Suprapubic skin (tissue), 3 donors: Measurements from ENCODE around the gene NAALADL2.

ENCODE experiments used
- POLR2A ChIP-seq, 2 donors: fragments of 450-650 bp; IDR thresholded peaks; one replicate each; pipeline ENCODE4 v1.6.1; 2017; ENCODE audit warnings: antibody characterized with exemption in 2 of 2, mild to moderate bottlenecking in 2 of 2, moderate library complexity in 2 of 2
- TF ChIP-seq, protein P1 (sequence below), 2 donors: fragments of 200-600 bp in 1 of 2; fragments of 450-650 bp in 1 of 2; sonication (generic) in 1 of 2; IDR thresholded peaks; one replicate each; pipeline ENCODE4 v1.5.1; 2016 to 2019; ENCODE audit warnings: antibody characterized with exemption in 2 of 2, mild to moderate bottlenecking in 1 of 2, moderate library complexity in 1 of 2

GRCh38 chr3:175242243-175242642, 383.1 kb downstream of the NAALADL2 start:
- TF ChIP-seq, protein P1, sequence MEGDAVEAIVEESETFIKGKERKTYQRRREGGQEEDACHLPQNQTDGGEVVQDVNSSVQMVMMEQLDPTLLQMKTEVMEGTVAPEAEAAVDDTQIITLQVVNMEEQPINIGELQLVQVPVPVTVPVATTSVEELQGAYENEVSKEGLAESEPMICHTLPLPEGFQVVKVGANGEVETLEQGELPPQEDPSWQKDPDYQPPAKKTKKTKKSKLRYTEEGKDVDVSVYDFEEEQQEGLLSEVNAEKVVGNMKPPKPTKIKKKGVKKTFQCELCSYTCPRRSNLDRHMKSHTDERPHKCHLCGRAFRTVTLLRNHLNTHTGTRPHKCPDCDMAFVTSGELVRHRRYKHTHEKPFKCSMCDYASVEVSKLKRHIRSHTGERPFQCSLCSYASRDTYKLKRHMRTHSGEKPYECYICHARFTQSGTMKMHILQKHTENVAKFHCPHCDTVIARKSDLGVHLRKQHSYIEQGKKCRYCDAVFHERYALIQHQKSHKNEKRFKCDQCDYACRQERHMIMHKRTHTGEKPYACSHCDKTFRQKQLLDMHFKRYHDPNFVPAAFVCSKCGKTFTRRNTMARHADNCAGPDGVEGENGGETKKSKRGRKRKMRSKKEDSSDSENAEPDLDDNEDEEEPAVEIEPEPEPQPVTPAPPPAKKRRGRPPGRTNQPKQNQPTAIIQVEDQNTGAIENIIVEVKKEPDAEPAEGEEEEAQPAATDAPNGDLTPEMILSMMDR (IDR thresholded peaks at IDR 0.05): no peak
- TF ChIP-seq POLR2A (IDR thresholded peaks at IDR 0.05): no peak
